NCI-H2196 (cell line): ENCODE results near the gene TCF25.
"Not testable (repeated sequence)": the region's sequence is repeated elsewhere in the genome, so short reads cannot be mapped to it uniquely, and the experiment has no call there.

Experiments
- DNase-seq: peaks from one replicate; lab custom pipeline; 2025; ENCODE audit not compliant: unreplicated experiment; lab: John Stamatoyannopoulos, UW

Gene TCF25

GRCh38 chr16:89904606-89905510 is 31.5 kb downstream of the TCF25 start:
- no peak for DNase-seq

GRCh38 chr16:89905511-89906139 is 32.2 kb downstream of the TCF25 start:
- no peak for DNase-seq

GRCh38 chr16:89906140-89907025 is 33.0 kb downstream of the TCF25 start:
- DNase-seq, result no peak

- DNase-seq, result no peak
Measured at GRCh38 chr16:89907055-89907814, 33.8 kb downstream of the TCF25 start.

GRCh38 chr16:89908236-89908635 is 34.8 kb downstream of the TCF25 start:
- DNase-seq, result no peak

- DNase-seq, result peak; percentile 21
Measured at GRCh38 chr16:89909777-89910716, 36.7 kb downstream of the TCF25 start.

GRCh38 chr16:89910717-89911354 is 37.4 kb downstream of the TCF25 start:
- DNase-seq, result no peak

- no peak for DNase-seq
Measured at GRCh38 chr16:89911375-89911774, 38.0 kb downstream of the TCF25 start.

- DNase-seq, result no peak
Measured at GRCh38 chr16:89912143-89912542, 38.8 kb downstream of the TCF25 start.

GRCh38 chr16:89912627-89913026 is 39.2 kb downstream of the TCF25 start:
- no peak for DNase-seq

- DNase-seq, result no peak
Measured at GRCh38 chr16:89913408-89914387, 40.3 kb downstream of the TCF25 start.

GRCh38 chr16:89914642-89915285 is 41.4 kb downstream of the TCF25 start:
- not testable (repeated sequence) for DNase-seq

- DNase-seq, result no peak
Measured at GRCh38 chr16:89915303-89916232, 42.2 kb downstream of the TCF25 start.

- peak; percentile 60 for DNase-seq
Measured at GRCh38 chr16:89917773-89918452, 44.5 kb downstream of the TCF25 start.

GRCh38 chr16:89918453-89919347 is 45.3 kb downstream of the TCF25 start, which contains the start of gene MC1R:
Gene MC1R, plus strand, starts transcription at chr16:89918862. Its CDS starts 397 bp downstream, at chr16:89919259.
- no peak for DNase-seq
